ENCODE results near the gene UPP1.

DNA sequence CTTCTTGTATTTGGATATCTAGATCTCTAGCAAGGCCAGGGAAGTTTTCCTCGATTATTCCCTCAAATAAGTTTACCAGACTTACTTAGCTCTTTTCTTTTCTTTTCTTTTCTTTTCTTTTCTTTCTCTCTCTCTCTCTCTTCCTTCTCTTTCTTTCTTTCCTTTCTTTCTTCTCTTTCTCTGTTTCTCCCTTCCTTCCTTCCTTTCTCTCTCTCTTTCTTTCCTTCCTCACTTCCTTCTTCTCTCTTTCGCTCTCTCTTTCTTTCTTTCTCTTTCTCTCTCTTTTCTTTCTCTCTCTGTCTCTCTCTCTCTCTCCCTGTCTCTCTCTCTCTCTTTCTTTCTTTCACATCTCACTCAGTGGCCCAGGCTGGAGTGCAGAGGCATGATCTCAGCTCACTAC lies 37.0 kb downstream of the UPP1 start:
- TF ChIP-seq ZNF217 (IDR thresholded peaks at IDR 0.05) (no peak), BCL11A (IDR thresholded peaks at IDR 0.05; ENCODE audit: low read depth, low read length) (no peak), CTCF (IDR thresholded peaks at IDR 0.05 in 2 of 3, conservative IDR thresholded peaks at IDR 0.05 in 1 of 3; ENCODE audit: control insufficient read depth in 2 of 3, extremely low read depth in 1 of 3, insufficient read depth in 1 of 3, low read depth in 3 of 3, low read length in 3 of 3) (no peak)
- TF ChIP-seq, protein P1, sequence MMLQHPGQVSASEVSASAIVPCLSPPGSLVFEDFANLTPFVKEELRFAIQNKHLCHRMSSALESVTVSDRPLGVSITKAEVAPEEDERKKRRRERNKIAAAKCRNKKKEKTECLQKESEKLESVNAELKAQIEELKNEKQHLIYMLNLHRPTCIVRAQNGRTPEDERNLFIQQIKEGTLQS (IDR thresholded peaks at IDR 0.05; ENCODE audit: borderline replicate concordance, extremely low read depth, low read depth, low read length): no peak
